ENCODE data around the gene PTPN22. TPM values are rescaled to one million over a fixed set of nuclear protein-coding genes. Genes with fewer than 3 reads are reported as not detected.
"Not testable (repeated sequence)": the region's sequence is repeated elsewhere in the genome, so short reads cannot be mapped to it uniquely, and the experiment has no call there.

The PTPN22 gene
- total RNA-seq, 6 donors from 2014 or later: 6.7 to 15.2 (median 9.9) TPM

GRCh38 chr1:113856401-113856790 lies 15.1 kb downstream of the PTPN22 start:
- Histone ChIP-seq H3K27ac (no peak overlapping the region), H3K27me3 (no peaks in the 10 kb centered on the region), H3K9me3 (no peaks in the 10 kb centered on the region), H3K4me3 (no peak overlapping the region), H3K4me1 (peaks cover 0 to 4% (median 0%) of the 10 kb centered on the region in 4 donors), H3K36me3 (no peaks in the 10 kb centered on the region)
- ATAC-seq (ENCODE audit: low FRiP score in 2 of 2) (no peak), DNase-seq (no peak)
- no peak for TF ChIP-seq CTCF (IDR thresholded peaks at IDR 0.05)
- no peak for TF ChIP-seq POLR2AphosphoS5 (IDR thresholded peaks at IDR 0.05)
- no peak for TF ChIP-seq EP300 (IDR thresholded peaks at IDR 0.05)
- no peak for TF ChIP-seq POLR2A (IDR thresholded peaks at IDR 0.05)
- 93 to 96% methylated on average over 2 of the region's 2 CpGs for WGBS, 2 donors

- TF ChIP-seq POLR2A (IDR thresholded peaks at IDR 0.05): no peak
- Histone ChIP-seq H3K4me3 (no peak overlapping the region), H3K36me3 (no peaks in the 10 kb centered on the region), H3K27ac (no peak overlapping the region), H3K27me3 (no peaks in the 10 kb centered on the region), H3K9me3 (no peaks in the 10 kb centered on the region), H3K4me1 (peaks cover 0 to 4% (median 0%) of the 10 kb centered on the region in 4 donors)
- no peak for ATAC-seq (ENCODE audit: low FRiP score in 2 of 2)
- WGBS, 2 donors: 88 to 94% methylated on average over 4 of the region's 4 CpGs
- DNase-seq: no peak
Observed at GRCh38 chr1:113855630-113856400, 15.7 kb downstream of the PTPN22 start.

GRCh38 chr1:113854234-113854633 lies 17.3 kb downstream of the PTPN22 start:
- H3K4me3 ChIP-seq: no peak overlapping the region
- ATAC-seq (ENCODE audit: low FRiP score in 2 of 2) (no peak), DNase-seq (no peak)
- no peaks in the 10 kb centered on the region for H3K36me3 ChIP-seq
- H3K27ac ChIP-seq: no peak overlapping the region
- 90 to 97% methylated on average over 1 of the region's 1 CpG for WGBS, 2 donors
- no peak for TF ChIP-seq POLR2AphosphoS5 (IDR thresholded peaks at IDR 0.05)
- no peak for TF ChIP-seq POLR2A (IDR thresholded peaks at IDR 0.05)
- TF ChIP-seq EP300 (IDR thresholded peaks at IDR 0.05): no peak
- no peak for TF ChIP-seq CTCF (IDR thresholded peaks at IDR 0.05)
- H3K27me3 ChIP-seq: no peaks in the 10 kb centered on the region
- H3K9me3 ChIP-seq: no peaks in the 10 kb centered on the region
- H3K4me1 ChIP-seq: no peaks in the 10 kb centered on the region

- not testable (repeated sequence) for H3K36me3 ChIP-seq; H3K4me3 ChIP-seq; H3K4me1 ChIP-seq; H3K27ac ChIP-seq; DNase-seq; H3K9me3 ChIP-seq; H3K27me3 ChIP-seq; ATAC-seq (ENCODE audit: low FRiP score in 2 of 2)
- 55 to 80% methylated on average over 6 of the region's 6 CpGs for WGBS, 2 donors
Observed at GRCh38 chr1:113852694-113853093, 18.8 kb downstream of the PTPN22 start.

- DNase-seq (no peak), ATAC-seq (ENCODE audit: low FRiP score in 2 of 2) (no peak)
- no peak for TF ChIP-seq CTCF (IDR thresholded peaks at IDR 0.05)
- no peak for TF ChIP-seq POLR2A (IDR thresholded peaks at IDR 0.05)
- no peak for TF ChIP-seq EP300 (IDR thresholded peaks at IDR 0.05)
- TF ChIP-seq POLR2AphosphoS5 (IDR thresholded peaks at IDR 0.05): no peak
- Histone ChIP-seq H3K27me3 (no peaks in the 10 kb centered on the region), H3K27ac (no peak overlapping the region), H3K4me1 (no peaks in the 10 kb centered on the region), H3K4me3 (no peak overlapping the region), H3K36me3 (no peaks in the 10 kb centered on the region), H3K9me3 (no peaks in the 10 kb centered on the region)
- WGBS, 2 donors: 73% methylated on average over 3 of the region's 3 CpGs
Observed at GRCh38 chr1:113850127-113850796, 21.2 kb downstream of the PTPN22 start.

- Histone ChIP-seq H3K9me3 (no peaks in the 10 kb centered on the region), H3K4me1 (no peaks in the 10 kb centered on the region), H3K27ac (no peak overlapping the region), H3K36me3 (no peaks in the 10 kb centered on the region), H3K4me3 (no peak overlapping the region), H3K27me3 (no peaks in the 10 kb centered on the region)
- no peak for TF ChIP-seq CTCF (IDR thresholded peaks at IDR 0.05)
- no peak for TF ChIP-seq POLR2A (IDR thresholded peaks at IDR 0.05)
- TF ChIP-seq EP300 (IDR thresholded peaks at IDR 0.05): no peak
- TF ChIP-seq POLR2AphosphoS5 (IDR thresholded peaks at IDR 0.05): no peak
- no peak for ATAC-seq (ENCODE audit: low FRiP score in 2 of 2)
- DNase-seq: no peak
Observed at GRCh38 chr1:113849072-113849471, 22.4 kb downstream of the PTPN22 start.
